Ramos (cell line): ENCODE results near the gene TMEM63A.
"Not testable (repeated sequence)": the region's sequence is repeated elsewhere in the genome, so short reads cannot be mapped to it uniquely, and the experiment has no call there.

Experiments
- in situ Hi-C: fragments of 300-500 bp; cut with MboI; formaldehyde crosslinking; loops from one replicate; pipeline ENCODE4 v1.14.3; 2022; ENCODE audit warnings: low sequenced_read_pairs; ENCODE audit not compliant: unreplicated experiment

TMEM63A gene

DNA sequence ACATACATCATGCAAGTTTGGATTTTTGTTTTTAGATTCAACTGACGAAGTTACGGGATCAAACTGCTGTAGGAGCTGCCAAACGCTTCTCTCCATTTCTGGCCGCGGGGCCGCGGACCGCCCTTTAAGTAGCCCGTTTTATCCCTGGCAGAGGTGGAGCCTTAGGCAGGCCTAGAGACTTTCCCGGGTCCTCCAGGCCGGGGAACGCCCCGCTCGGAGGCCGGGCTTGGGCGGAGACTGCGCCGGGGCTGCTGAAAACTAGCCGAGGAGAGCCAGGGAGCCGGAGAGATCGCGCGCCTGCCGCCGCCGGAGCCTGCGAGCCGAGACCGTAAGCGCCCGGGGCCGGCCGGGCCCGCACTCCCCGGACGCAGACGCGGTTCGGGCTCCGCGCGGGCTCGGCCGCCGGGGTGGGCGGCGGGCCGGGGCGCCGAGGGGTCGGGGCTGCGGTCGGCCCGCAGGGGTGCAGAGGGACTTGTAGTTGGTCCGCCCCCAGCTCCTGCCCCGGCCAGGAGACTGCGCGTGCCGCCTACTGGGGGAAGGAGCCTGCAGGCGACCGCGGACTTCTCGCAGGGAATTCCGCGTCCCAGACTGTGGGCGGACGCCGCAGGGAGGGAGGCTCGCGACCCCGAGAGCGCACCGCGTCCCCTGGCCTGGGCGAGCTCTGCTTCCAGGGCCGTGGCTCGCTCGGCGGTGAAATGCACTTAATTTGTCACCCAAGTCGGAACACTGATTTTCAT, 72.2 kb downstream of the TMEM63A start, which contains the start of gene EPHX1:
Gene EPHX1 (plus strand): TSS at position 283 of the 737 bp plus-strand sequence. CDS start 18,606 bp downstream, outside the sequence.
- in situ Hi-C loops: no loop called here

- in situ Hi-C loops: no loop called here
These were observed 74.0 kb downstream of the TMEM63A start for GRCh38 chr1:225808136-225808535.

DNA sequence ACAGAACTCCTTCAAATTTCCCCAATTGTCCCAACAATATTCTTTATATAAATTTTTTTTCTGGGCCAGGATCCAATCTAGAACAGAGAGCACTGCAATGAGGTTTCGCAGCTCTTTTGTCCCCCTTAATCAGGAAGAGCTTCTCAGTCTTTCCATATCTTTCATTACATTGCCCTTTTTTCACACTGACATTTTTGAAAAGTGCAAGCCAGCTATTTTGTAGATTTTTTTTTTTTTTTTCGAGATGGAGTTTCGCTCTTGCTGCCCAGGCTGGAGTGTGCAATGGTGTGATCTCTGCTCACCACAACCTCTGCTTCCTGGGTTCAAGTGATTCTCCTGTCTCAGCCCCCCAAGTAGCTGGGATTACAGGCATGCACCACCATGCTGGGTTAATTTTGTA, 75.4 kb downstream of the TMEM63A start:
- in situ Hi-C loops: not testable (repeated sequence)

DNA sequence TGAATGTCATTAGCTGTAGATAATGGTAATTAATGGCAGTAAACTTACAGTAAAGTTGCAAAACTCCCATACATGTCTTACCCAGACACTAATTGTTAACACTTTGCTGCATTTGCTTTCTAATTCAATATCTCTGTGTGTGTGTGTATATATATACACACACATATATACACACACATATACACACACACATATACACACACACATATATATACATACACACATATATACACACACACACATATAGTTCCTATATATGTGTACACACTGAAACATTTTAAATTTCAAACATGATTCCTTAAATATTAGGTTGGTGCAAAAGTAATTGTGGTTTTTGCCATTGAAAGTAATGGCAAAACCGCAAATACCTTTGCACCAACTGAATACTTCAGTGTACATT, 75.9 kb downstream of the TMEM63A start:
- in situ Hi-C loops: no loop called here

DNA sequence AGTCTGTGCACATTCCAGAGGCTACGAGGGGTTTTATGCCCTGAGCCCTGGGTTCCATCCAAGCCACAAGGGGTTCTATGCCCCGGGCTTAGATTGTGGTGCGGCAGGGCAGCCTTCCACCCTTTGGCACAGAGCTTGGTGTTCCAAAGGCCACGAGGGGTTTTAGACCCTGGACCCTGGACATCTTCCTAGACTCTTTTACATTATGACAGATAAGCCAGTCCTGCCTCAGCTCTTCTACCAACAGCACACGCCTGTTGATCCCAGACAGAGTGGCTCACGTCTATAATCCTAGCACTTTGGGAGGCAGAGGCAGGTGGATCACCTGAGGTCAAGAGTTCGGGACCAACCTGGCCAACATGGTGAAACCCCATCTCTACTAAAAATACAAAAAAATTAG, 81.0 kb downstream of the TMEM63A start:
- in situ Hi-C loops: not testable (repeated sequence)

- in situ Hi-C loops: not testable (repeated sequence)
These were observed 86.1 kb downstream of the TMEM63A start for GRCh38 chr1:225796097-225796496.
